SK-N-SH (cell line): ENCODE data around the gene GSG1L2. TPM values are rescaled to one million over a fixed set of nuclear protein-coding genes. Genes with fewer than 3 reads are reported as not detected.

Experiments used
- CTCF ChIA-PET: fragments of 300-600, 350-600 bp; formaldehyde crosslinking; extraction: SDS; loops from one replicate; lab custom pipeline; 2021; lab: Yijun Ruan, JAX
- POLR2A ChIA-PET: fragments of 350-600 bp; sonication (Branson Sonifier 250); formaldehyde crosslinking; extraction: SDS; loops from one replicate; lab custom pipeline; 2020; ENCODE audit warnings: antibody characterized with exemption, inconsistent platforms; lab: Yijun Ruan, JAX
- DNase-seq: peaks from one replicate; pipeline ENCODE4 v3.0.0; 2012
- H2AFZ ChIP-seq: fragments of 200-600 bp; sonication (generic); 2 replicates; pipeline ENCODE4 v1.8.1; 2016; ENCODE audit warnings: antibody characterized with exemption, mild to moderate bottlenecking, low read depth
- H3F3A ChIP-seq: fragments of 200-600 bp; sonication (generic); replicated peaks from 2 replicates; pipeline ENCODE3; 2016; ENCODE audit warnings: antibody characterized with exemption, mild to moderate bottlenecking; ENCODE audit not compliant: insufficient read depth
- H3K27ac ChIP-seq, 2 experiments: fragments of 200-500 bp in 1 of 2; fragments of 200-600 bp in 1 of 2; sonication (Bioruptor generic) in 1 of 2; sonication (generic), shearing (Covaris generic) in 1 of 2; 2 replicates each; pipeline versions ENCODE4 v1.5.1 to v1.6.1; 2014 to 2016; ENCODE audit warnings: low read depth in 2 of 2, inconsistent platforms in 1 of 2, low read length in 1 of 2, mild to moderate bottlenecking in 1 of 2, mixed read lengths in 1 of 2
- H3K27me3 ChIP-seq: fragments of 200-600 bp; sonication (generic), shearing (Covaris generic); 2 replicates; pipeline ENCODE4 v1.6.1; 2016; ENCODE audit warnings: mixed run types; ENCODE audit not compliant: insufficient read depth
- H3K36me3 ChIP-seq, 2 experiments: fragments of 200-500 bp in 1 of 2; fragments of 200-600 bp in 1 of 2; sonication (Bioruptor generic) in 1 of 2; sonication (generic) in 1 of 2; replicated peaks in 1 of 2; 2 replicates each; pipeline versions ENCODE3 to v1.5.1; 2014 to 2016; ENCODE audit warnings: low read length in 1 of 2, mild to moderate bottlenecking in 1 of 2; ENCODE audit not compliant: insufficient read depth in 2 of 2, control insufficient read depth in 1 of 2
- H3K4me1 ChIP-seq, 2 experiments: fragments of 200-500 bp in 1 of 2; fragments of 200-600 bp in 1 of 2; sonication (Bioruptor generic) in 1 of 2; sonication (generic), shearing (Covaris generic) in 1 of 2; 2 replicates each; pipeline versions ENCODE4 v1.5.1 to v1.6.1; 2014 to 2016; ENCODE audit warnings: low read depth in 1 of 2, low read length in 1 of 2, mixed run types in 1 of 2; ENCODE audit not compliant: insufficient read depth in 2 of 2, control insufficient read depth in 1 of 2
- H3K4me2 ChIP-seq: fragments of 200-600 bp; sonication (generic), shearing (Covaris generic); 2 replicates; pipeline ENCODE4 v1.6.1; 2017; ENCODE audit warnings: mixed run types
- H3K4me3 ChIP-seq, 2 experiments: fragments of 200-500 bp in 1 of 2; fragments of 200-600 bp in 1 of 2; sonication (Bioruptor generic) in 1 of 2; sonication (generic), shearing (Covaris generic) in 1 of 2; 2 replicates each; pipeline versions ENCODE4 v1.5.1 to v1.8.1; 2014 to 2016; ENCODE audit warnings: low read depth in 2 of 2, inconsistent platforms in 1 of 2, low read length in 1 of 2, mild to moderate bottlenecking in 1 of 2, mixed read lengths in 1 of 2, moderate library complexity in 1 of 2
- H3K79me2 ChIP-seq: fragments of 200-600 bp; sonication (generic); 2 replicates; pipeline ENCODE4 v1.8.1; 2017; ENCODE audit warnings: mild to moderate bottlenecking; ENCODE audit not compliant: insufficient read depth
- H3K9ac ChIP-seq: fragments of 200-600 bp; sonication (generic); 2 replicates; pipeline ENCODE4 v1.6.1; 2017; ENCODE audit warnings: mixed run types
- H3K9me2 ChIP-seq: fragments of 200-600 bp; sonication (generic); 2 replicates; pipeline ENCODE4 v1.6.1; 2017; ENCODE audit warnings: mixed run types
- H3K9me3 ChIP-seq: fragments of 200-600 bp; sonication (generic); 2 replicates; pipeline ENCODE4 v1.6.1; 2017; ENCODE audit warnings: mixed run types, mild to moderate bottlenecking, moderate library complexity
- H4K20me1 ChIP-seq: fragments of 200-600 bp; sonication (generic); 2 replicates; pipeline ENCODE4 v1.6.1; 2017; ENCODE audit warnings: mild to moderate bottlenecking, mixed run types; ENCODE audit not compliant: insufficient read depth
- CTCF ChIP-seq: fragments of 200-600 bp; sonication (generic); IDR thresholded peaks from 2 replicates; pipeline ENCODE4 v1.6.1; 2017; ENCODE audit warnings: antibody characterized with exemption, mild to moderate bottlenecking, moderate library complexity
- EP300 ChIP-seq, 2 experiments: IDR thresholded peaks; 2 replicates each; pipeline versions ENCODE4 v1.4.0 to v1.6.1; 2012; ENCODE audit warnings: borderline replicate concordance in 1 of 2, low read depth in 1 of 2, low read length in 1 of 2
- FOSL2 ChIP-seq: IDR thresholded peaks from 2 replicates; pipeline ENCODE4 v1.4.0; 2012; ENCODE audit warnings: low read depth, mild to moderate bottlenecking, moderate library complexity, borderline replicate concordance
- GABPA ChIP-seq: IDR thresholded peaks from 2 replicates; pipeline ENCODE4 v1.4.0; 2012; ENCODE audit warnings: low read depth, mild to moderate bottlenecking
- NRF1 ChIP-seq: IDR thresholded peaks from 2 replicates; pipeline ENCODE4 v1.6.1; 2012; ENCODE audit warnings: low read depth, mild to moderate bottlenecking, low read length
- RCOR1 ChIP-seq: fragments of 150-350 bp; IDR thresholded peaks from 2 replicates; pipeline ENCODE4 v1.6.1; 2017; ENCODE audit warnings: antibody characterized with exemption, low read length
- REST ChIP-seq: IDR thresholded peaks from 2 replicates; pipeline ENCODE4 v1.6.1; 2012; ENCODE audit warnings: mild to moderate bottlenecking, low read depth, low read length, moderate library complexity
- RXRA ChIP-seq: IDR thresholded peaks from 2 replicates; pipeline ENCODE4 v1.4.0; 2012; ENCODE audit warnings: low read depth, mild to moderate bottlenecking, borderline replicate concordance
- TCF12 ChIP-seq: IDR thresholded peaks from 2 replicates; pipeline ENCODE4 v1.4.0; 2012
- YY1 ChIP-seq: IDR thresholded peaks from 2 replicates; pipeline ENCODE4 v1.4.0; 2012; ENCODE audit warnings: low read depth, mild to moderate bottlenecking
- ZBTB33 ChIP-seq: IDR thresholded peaks from 2 replicates; pipeline ENCODE4 v1.4.0; 2012; ENCODE audit warnings: low read depth, borderline replicate concordance
- whole genome bisulfite sequencing: methylation state at CpG from one replicate; pipeline ENCODE4 v1.1.6; 2017; ENCODE audit warnings: low lambda C conversion rate; 5-methylcytosine and 5-hydroxymethylcytosine counted together
- polyA plus RNA-seq, 3 experiments: library from polyadenylated mRNA; depleted of rRNA; stranded (reverse); fragments of >200 nt; gene quantifications; 2 replicates each; pipeline ENCODE4 v1.2.3, GENCODE V29; 2012

GSG1L2 gene
- polyA plus RNA-seq, 1 of the 3 experiments (the other 2 are of a cell fraction), result not detected

- no peak for TF ChIP-seq EP300 (IDR thresholded peaks at IDR 0.05; ENCODE audit: borderline replicate concordance in 1 of 2, low read depth in 1 of 2, low read length in 1 of 2)
- no peak for TF ChIP-seq NRF1
- no peak for TF ChIP-seq ZBTB33
- TF ChIP-seq RXRA, result no peak
- no peak for TF ChIP-seq CTCF
- TF ChIP-seq GABPA, result no peak
- no peak for TF ChIP-seq RCOR1
- TF ChIP-seq FOSL2, result no peak
- no peak for TF ChIP-seq REST
- no peak for TF ChIP-seq TCF12
- no peak for TF ChIP-seq YY1
- Histone ChIP-seq H3K36me3 (no peaks in the 10 kb centered on the region), H3K27me3 (no peaks in the 10 kb centered on the region; the same call in 1 of the 2 replicates), H3F3A (no peaks in the 10 kb centered on the region), H3K4me1 (no peaks in the 10 kb centered on the region), H4K20me1 (no peaks in the 10 kb centered on the region), H3K27ac (no peak overlapping the region), H3K9ac (no peak overlapping the region), H3K9me3 (no peaks in the 10 kb centered on the region), H2AFZ (no peak overlapping the region), H3K9me2 (no peaks in the 10 kb centered on the region), H3K79me2 (no peaks in the 10 kb centered on the region), H3K4me2 (no peak overlapping the region), H3K4me3 (no peak overlapping the region)
- POLR2A ChIA-PET, result no interaction called here
- 12% methylated on average over 10 of the region's 11 CpGs for WGBS
- CTCF ChIA-PET, result no interaction called here
- DNase-seq, result no peak
Observed at GRCh38 chr17:9837551-9838471, 15.9 kb upstream of the GSG1L2 start.
